IgD-negative memory B cell (primary cell): ENCODE measurements around the gene STAT3. TPM values are rescaled to one million over a fixed set of nuclear protein-coding genes. Genes with fewer than 3 reads are reported as not detected.
"Not testable (repeated sequence)": the region's sequence is repeated elsewhere in the genome, so short reads cannot be mapped to it uniquely, and the experiment has no call there.

ENCODE experiments used
- H3K27ac Mint-ChIP-seq, 3 donors: one replicate each; pipeline ENCODE4 v1.8.0; 2020 to 2022; ENCODE audit warnings: mild to moderate bottlenecking in 3 of 3, mixed read lengths in 3 of 3, moderate library complexity in 1 of 3
- H3K27me3 Mint-ChIP-seq: one replicate; pipeline ENCODE4 v1.8.0; 2021; ENCODE audit warnings: mixed read lengths
- H3K36me3 Mint-ChIP-seq: one replicate; pipeline ENCODE4 v1.8.0; 2020; ENCODE audit warnings: mild to moderate bottlenecking, mixed read lengths
- H3K4me1 Mint-ChIP-seq, 3 donors: one replicate each; pipeline ENCODE4 v1.8.0; 2020 to 2022; ENCODE audit warnings: mixed read lengths in 3 of 3, mild to moderate bottlenecking in 1 of 3
- H3K4me3 Mint-ChIP-seq, 4 donors: one replicate each; pipeline ENCODE4 v1.8.0; 2020 to 2022; ENCODE audit warnings: mild to moderate bottlenecking in 4 of 4, mixed read lengths in 4 of 4, moderate library complexity in 3 of 4
- H3K9me3 Mint-ChIP-seq, 3 donors: one replicate each; pipeline ENCODE4 v1.8.0; 2020 to 2021; ENCODE audit warnings: mixed read lengths in 3 of 3, mild to moderate bottlenecking in 1 of 3
- polyA plus RNA-seq: library from polyadenylated mRNA; unstranded; fragments of 300-500 nt; fragmentation: Illumina TruSeq; gene quantifications from one replicate; pipeline ENCODE4 v1.2.3, GENCODE V29; 2021

The STAT3 gene
- polyA plus RNA-seq, 1 donor from 2014 or later, result 106 TPM

- H3K4me1 Mint-ChIP-seq, result no peaks in the 10 kb centered on the region
- no peaks in the 10 kb centered on the region for H3K9me3 Mint-ChIP-seq
- H3K27me3 Mint-ChIP-seq, result no peaks in the 10 kb centered on the region
- no peak overlapping the region for H3K4me3 Mint-ChIP-seq
- H3K27ac Mint-ChIP-seq, result no peak overlapping the region
- H3K36me3 Mint-ChIP-seq, result peaks cover 10% of the 10 kb centered on the region
Measured at GRCh38 chr17:42301022-42301421, 87.2 kb downstream of the STAT3 start.

- not testable (repeated sequence) for H3K9me3 Mint-ChIP-seq, H3K27me3 Mint-ChIP-seq, H3K4me3 Mint-ChIP-seq, H3K4me1 Mint-ChIP-seq, H3K36me3 Mint-ChIP-seq, H3K27ac Mint-ChIP-seq
Measured at GRCh38 chr17:42299913-42300312, 88.3 kb downstream of the STAT3 start.

DNA sequence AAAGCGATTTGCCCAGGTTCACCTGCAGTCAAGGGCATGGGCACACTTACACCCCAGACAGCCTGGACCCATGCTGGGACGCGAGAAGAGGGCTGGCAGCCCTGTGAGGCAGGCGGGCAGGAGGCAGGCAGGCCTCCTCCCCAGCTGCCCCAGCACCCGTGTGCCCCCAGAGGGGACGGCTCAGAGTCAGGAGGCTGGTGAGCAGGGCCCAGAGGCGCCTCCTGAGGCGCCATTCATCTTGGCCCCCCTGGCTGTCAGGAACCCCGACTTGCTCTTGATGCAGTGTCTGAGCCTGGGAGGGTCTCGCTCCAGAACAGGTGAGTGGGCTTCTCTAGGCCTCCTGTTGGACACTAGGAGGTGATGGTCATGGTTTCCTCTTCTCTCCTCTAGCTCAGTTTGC is 88.9 kb downstream of the STAT3 start:
- not testable (repeated sequence) for H3K4me3 Mint-ChIP-seq, H3K36me3 Mint-ChIP-seq, H3K27me3 Mint-ChIP-seq, H3K9me3 Mint-ChIP-seq, H3K27ac Mint-ChIP-seq, H3K4me1 Mint-ChIP-seq

- not testable (repeated sequence) for H3K9me3 Mint-ChIP-seq
Measured at GRCh38 chr17:42297775-42298174, 90.5 kb downstream of the STAT3 start.

GRCh38 chr17:42296012-42296411 is 92.2 kb downstream of the STAT3 start:
- Mint-ChIP-seq H3K27me3 (no peaks in the 10 kb centered on the region), H3K9me3 (no peaks in the 10 kb centered on the region), H3K36me3 (peaks cover 7% of the 10 kb centered on the region), H3K4me3 (no peak overlapping the region), H3K4me1 (peaks cover 0 to 6% (median 0%) of the 10 kb centered on the region in 3 donors), H3K27ac (peak overlapping the region in 1 of 3 donors; percentile 25)

More at GRCh38 chr17:42297775-42298174, 90.5 kb downstream of the STAT3 start:
- H3K4me1 Mint-ChIP-seq, H3K27ac Mint-ChIP-seq, H3K27me3 Mint-ChIP-seq, H3K4me3 Mint-ChIP-seq, H3K36me3 Mint-ChIP-seq: not testable (repeated sequence)

- H3K36me3 Mint-ChIP-seq, result peaks cover 7% of the 10 kb centered on the region
- no peaks in the 10 kb centered on the region for H3K27me3 Mint-ChIP-seq
Measured at GRCh38 chr17:42294469-42295398, 93.5 kb downstream of the STAT3 start.

DNA sequence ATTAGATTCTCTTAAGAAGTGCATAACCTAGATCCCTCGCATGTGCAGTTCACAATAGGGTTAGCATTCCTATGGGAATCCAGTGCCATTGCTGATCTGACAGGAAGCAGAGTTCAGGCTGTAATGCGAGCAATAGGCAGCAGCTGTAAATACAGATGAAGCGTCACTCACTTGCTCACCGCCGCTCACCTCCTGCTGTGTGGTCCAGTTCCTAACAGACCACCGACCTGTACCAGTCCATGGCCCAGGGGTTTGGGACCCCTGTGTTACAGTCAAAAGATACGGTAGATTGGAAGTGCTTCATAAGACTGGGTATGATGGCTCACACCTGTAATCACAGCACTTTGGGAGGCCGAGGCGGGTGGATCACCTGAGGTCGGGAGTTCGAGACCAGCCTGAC is 97.1 kb downstream of the STAT3 start:
- peak overlapping the region in 1 of 3 donors; percentile 13 for H3K27ac Mint-ChIP-seq
- peaks cover 22 to 26% (median 25%) of the 10 kb centered on the region in 3 donors for H3K4me1 Mint-ChIP-seq
- H3K9me3 Mint-ChIP-seq, result no peaks in the 10 kb centered on the region
- H3K27me3 Mint-ChIP-seq, result no peaks in the 10 kb centered on the region
- H3K4me3 Mint-ChIP-seq, result peak overlapping the region in 1 of 4 donors; percentile 96
- peaks cover 2% of the 10 kb centered on the region for H3K36me3 Mint-ChIP-seq

More at GRCh38 chr17:42294469-42295398, 93.5 kb downstream of the STAT3 start:
- Mint-ChIP-seq H3K27ac (no peak overlapping the region), H3K4me3 (no peak overlapping the region), H3K4me1 (peaks cover 6 to 7% (median 6%) of the 10 kb centered on the region in 3 donors), H3K9me3 (no peaks in the 10 kb centered on the region)

DNA sequence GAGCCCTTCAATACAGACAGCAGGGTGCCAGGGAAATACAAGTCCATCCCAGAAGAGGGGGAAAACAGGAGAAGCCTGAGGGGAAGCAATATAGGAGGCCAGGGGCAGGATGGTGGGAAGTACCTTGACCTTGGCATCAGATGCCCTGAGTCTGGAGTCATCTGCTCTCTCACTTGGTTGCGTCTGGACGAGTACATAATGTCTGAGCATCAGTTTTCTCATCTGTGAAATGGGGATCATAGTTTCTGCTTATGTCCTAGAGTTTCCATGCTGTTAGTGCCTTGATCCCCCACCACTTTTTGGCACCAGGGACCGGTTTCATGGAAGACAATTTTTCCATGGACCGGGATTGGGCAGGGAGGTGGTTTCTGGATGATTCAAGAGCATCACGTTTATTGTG is 97.7 kb downstream of the STAT3 start:
- H3K4me1 Mint-ChIP-seq, result peaks cover 22 to 28% (median 26%) of the 10 kb centered on the region in 3 donors
- no peaks in the 10 kb centered on the region for H3K27me3 Mint-ChIP-seq
- H3K9me3 Mint-ChIP-seq, result no peaks in the 10 kb centered on the region
- H3K27ac Mint-ChIP-seq, result peak overlapping the region in 1 of 3 donors; percentile 13
- peak overlapping the region in 1 of 4 donors; percentile 96 for H3K4me3 Mint-ChIP-seq
- H3K36me3 Mint-ChIP-seq, result no peaks in the 10 kb centered on the region

- no peaks in the 10 kb centered on the region for H3K27me3 Mint-ChIP-seq
- H3K27ac Mint-ChIP-seq, result peak overlapping the region; percentile 94
- H3K9me3 Mint-ChIP-seq, result no peaks in the 10 kb centered on the region
- peak overlapping the region; percentile 94 to 96 (median 95) for H3K4me3 Mint-ChIP-seq
- H3K4me1 Mint-ChIP-seq, result peaks cover 20 to 29% (median 22%) of the 10 kb centered on the region in 3 donors
- peaks cover 1% of the 10 kb centered on the region for H3K36me3 Mint-ChIP-seq
Measured at GRCh38 chr17:42289611-42290181, 98.5 kb downstream of the STAT3 start.

DNA sequence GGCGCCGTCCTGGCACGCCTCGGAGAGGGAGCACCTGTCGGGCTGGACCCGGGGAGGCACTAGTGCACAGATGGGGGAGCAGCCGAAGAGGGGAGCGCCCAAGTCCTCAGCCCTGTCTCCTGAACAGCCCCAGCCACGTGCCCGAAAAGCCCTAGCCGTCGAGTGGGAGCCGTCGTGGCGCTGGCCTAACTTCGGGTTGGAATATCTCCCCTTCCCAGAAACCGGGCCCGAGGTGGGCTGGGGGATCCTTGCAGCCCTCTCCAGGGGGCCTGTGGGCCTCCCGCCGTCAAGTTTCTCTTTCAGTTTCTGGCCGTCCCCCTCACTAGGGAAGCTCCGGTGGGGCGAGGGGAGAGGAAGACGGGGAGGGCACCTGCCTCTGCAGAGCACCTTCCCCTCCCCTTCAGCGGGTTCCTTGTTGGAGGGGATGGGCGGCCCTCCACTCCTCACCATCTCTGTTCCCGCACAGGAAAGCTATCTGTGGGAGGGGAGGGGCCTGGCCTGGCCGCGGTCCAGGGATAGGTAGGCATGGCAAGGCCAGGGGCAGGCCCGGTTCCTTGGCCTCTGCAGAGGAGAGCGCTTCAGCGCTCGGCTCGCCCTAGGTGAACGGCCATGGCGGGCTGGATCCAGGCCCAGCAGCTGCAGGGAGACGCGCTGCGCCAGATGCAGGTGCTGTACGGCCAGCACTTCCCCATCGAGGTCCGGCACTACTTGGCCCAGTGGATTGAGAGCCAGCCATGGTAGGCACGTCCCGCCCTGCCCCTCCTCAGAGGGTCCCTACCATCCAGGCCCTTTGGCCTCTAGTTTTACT is 99.2 kb downstream of the STAT3 start:
- H3K27me3 Mint-ChIP-seq, result no peaks in the 10 kb centered on the region
- peaks cover 2% of the 10 kb centered on the region for H3K36me3 Mint-ChIP-seq
- H3K27ac Mint-ChIP-seq, result peak overlapping the region; percentile 94
- no peaks in the 10 kb centered on the region for H3K9me3 Mint-ChIP-seq
- H3K4me3 Mint-ChIP-seq, result peak overlapping the region; percentile 94 to 96 (median 95)
- peaks cover 20 to 29% (median 22%) of the 10 kb centered on the region in 3 donors for H3K4me1 Mint-ChIP-seq

- Mint-ChIP-seq H3K4me3 (peak within 1 kb of the TSS; percentile 94 to 96 (median 95)), H3K9me3 (no peaks in the 10 kb centered on the region), H3K36me3 (peaks cover 2% of the 10 kb centered on the region), H3K27me3 (no peaks in the 10 kb centered on the region), H3K27ac (peak within 1 kb of the TSS; percentile 94 to 97 (median 96)), H3K4me1 (peaks cover 20 to 29% (median 22%) of the 10 kb centered on the region in 3 donors)
Measured at GRCh38 chr17:42287977-42288802, 100.1 kb downstream of the STAT3 start, which contains the start of gene STAT5A. Gene STAT5A (plus strand): TSS chr17:42288498. CDS start chr17:42289412, 914 bp downstream.

- H3K27me3 Mint-ChIP-seq, result no peaks in the 10 kb centered on the region
- H3K9me3 Mint-ChIP-seq, result no peaks in the 10 kb centered on the region
- peaks cover 20 to 29% (median 22%) of the 10 kb centered on the region in 3 donors for H3K4me1 Mint-ChIP-seq
- peaks cover 2% of the 10 kb centered on the region for H3K36me3 Mint-ChIP-seq
- H3K27ac Mint-ChIP-seq, result peak overlapping the region; percentile 94 to 97 (median 96)
- peak overlapping the region; percentile 94 to 96 (median 95) for H3K4me3 Mint-ChIP-seq
Measured at GRCh38 chr17:42287305-42287976, 100.8 kb downstream of the STAT3 start.

GRCh38 chr17:42286411-42287221 is 101.6 kb downstream of the STAT3 start:
- H3K9me3 Mint-ChIP-seq, result no peaks in the 10 kb centered on the region
- no peaks in the 10 kb centered on the region for H3K27me3 Mint-ChIP-seq
- H3K27ac Mint-ChIP-seq, result peak overlapping the region; percentile 94 to 97 (median 96)
- H3K4me1 Mint-ChIP-seq, result peaks cover 20 to 29% (median 22%) of the 10 kb centered on the region in 3 donors
- peaks cover 2% of the 10 kb centered on the region for H3K36me3 Mint-ChIP-seq
- peak overlapping the region; percentile 94 to 96 (median 95) for H3K4me3 Mint-ChIP-seq
